Keratinocyte (primary cell): ENCODE data around the gene UAP1.

Experiments used
- EZH2 ChIP-seq: IDR thresholded peaks from one replicate; pipeline ENCODE4 v1.6.1; 2012; ENCODE audit warnings: inconsistent platforms, mild to moderate bottlenecking, low read length, moderate library complexity
- TF ChIP-seq, protein P1 (sequence below), 3 experiments: IDR thresholded peaks in 1 of 3; conservative IDR thresholded peaks in 1 of 3; optimal IDR thresholded peaks in 1 of 3; 2 replicates in 2 of 3; 3 replicates in 1 of 3; pipeline versions ENCODE3 to v1.5.1; 2011; ENCODE audit warnings: low read length in 3 of 3, mild to moderate bottlenecking in 3 of 3, moderate library complexity in 2 of 3, control low read depth in 1 of 3, inconsistent platforms in 1 of 3; ENCODE audit not compliant: insufficient read depth in 2 of 3; ENCODE audit errors: extremely low read depth in 1 of 3

GRCh38 chr1:162560303-162561036, 1.1 kb upstream of the UAP1 start:
- TF ChIP-seq, protein P1, sequence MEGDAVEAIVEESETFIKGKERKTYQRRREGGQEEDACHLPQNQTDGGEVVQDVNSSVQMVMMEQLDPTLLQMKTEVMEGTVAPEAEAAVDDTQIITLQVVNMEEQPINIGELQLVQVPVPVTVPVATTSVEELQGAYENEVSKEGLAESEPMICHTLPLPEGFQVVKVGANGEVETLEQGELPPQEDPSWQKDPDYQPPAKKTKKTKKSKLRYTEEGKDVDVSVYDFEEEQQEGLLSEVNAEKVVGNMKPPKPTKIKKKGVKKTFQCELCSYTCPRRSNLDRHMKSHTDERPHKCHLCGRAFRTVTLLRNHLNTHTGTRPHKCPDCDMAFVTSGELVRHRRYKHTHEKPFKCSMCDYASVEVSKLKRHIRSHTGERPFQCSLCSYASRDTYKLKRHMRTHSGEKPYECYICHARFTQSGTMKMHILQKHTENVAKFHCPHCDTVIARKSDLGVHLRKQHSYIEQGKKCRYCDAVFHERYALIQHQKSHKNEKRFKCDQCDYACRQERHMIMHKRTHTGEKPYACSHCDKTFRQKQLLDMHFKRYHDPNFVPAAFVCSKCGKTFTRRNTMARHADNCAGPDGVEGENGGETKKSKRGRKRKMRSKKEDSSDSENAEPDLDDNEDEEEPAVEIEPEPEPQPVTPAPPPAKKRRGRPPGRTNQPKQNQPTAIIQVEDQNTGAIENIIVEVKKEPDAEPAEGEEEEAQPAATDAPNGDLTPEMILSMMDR (optimal IDR thresholded peaks at IDR 0.05 in 1 of 3, IDR thresholded peaks at IDR 0.05 in 1 of 3, conservative IDR thresholded peaks at IDR 0.05 in 1 of 3; ENCODE audit: extremely low read depth in 1 of 3, insufficient read depth in 2 of 3, low read length in 3 of 3) = no peak
- no peak for TF ChIP-seq EZH2
